HEK293 (cell line): ENCODE data around the gene RGS19.

Experiments used
- MYNN ChIP-seq: fragments of 450-650 bp; formaldehyde crosslinking; IDR thresholded peaks from 2 replicates; pipeline ENCODE4 v1.5.1; 2016; ENCODE audit warnings: missing biosample characterization, missing genetic modification characterization, borderline replicate concordance
- PRDM1 ChIP-seq: fragments of 450-650 bp; formaldehyde crosslinking; IDR thresholded peaks from 2 replicates; pipeline ENCODE4; 2016; ENCODE audit warnings: missing biosample characterization, missing genetic modification characterization
- YY1 ChIP-seq: fragments of 450-650 bp; formaldehyde crosslinking; IDR thresholded peaks from 2 replicates; pipeline ENCODE4 v1.5.1; 2018; ENCODE audit warnings: missing biosample characterization, missing genetic modification characterization
- ZNF114 ChIP-seq: fragments of 450-650 bp; formaldehyde crosslinking; IDR thresholded peaks from 2 replicates; pipeline ENCODE4 v1.5.0; 2017; ENCODE audit warnings: missing biosample characterization, missing genetic modification characterization
- ZNF24 ChIP-seq: fragments of 450-650 bp; formaldehyde crosslinking; IDR thresholded peaks from 2 replicates; pipeline ENCODE4 v1.5.1; 2016; ENCODE audit warnings: missing biosample characterization, missing genetic modification characterization
- TF ChIP-seq, protein P1 (sequence below): fragments of 450-650 bp; formaldehyde crosslinking; IDR thresholded peaks from 2 replicates; pipeline ENCODE4 v1.5.1; 2017; ENCODE audit warnings: missing biosample characterization, missing genetic modification characterization
- TF ChIP-seq, protein P2 (sequence below): fragments of 450-650 bp; formaldehyde crosslinking; IDR thresholded peaks from 2 replicates; pipeline ENCODE4 v1.5.1; 2016; ENCODE audit warnings: missing biosample characterization, missing genetic modification characterization

DNA sequence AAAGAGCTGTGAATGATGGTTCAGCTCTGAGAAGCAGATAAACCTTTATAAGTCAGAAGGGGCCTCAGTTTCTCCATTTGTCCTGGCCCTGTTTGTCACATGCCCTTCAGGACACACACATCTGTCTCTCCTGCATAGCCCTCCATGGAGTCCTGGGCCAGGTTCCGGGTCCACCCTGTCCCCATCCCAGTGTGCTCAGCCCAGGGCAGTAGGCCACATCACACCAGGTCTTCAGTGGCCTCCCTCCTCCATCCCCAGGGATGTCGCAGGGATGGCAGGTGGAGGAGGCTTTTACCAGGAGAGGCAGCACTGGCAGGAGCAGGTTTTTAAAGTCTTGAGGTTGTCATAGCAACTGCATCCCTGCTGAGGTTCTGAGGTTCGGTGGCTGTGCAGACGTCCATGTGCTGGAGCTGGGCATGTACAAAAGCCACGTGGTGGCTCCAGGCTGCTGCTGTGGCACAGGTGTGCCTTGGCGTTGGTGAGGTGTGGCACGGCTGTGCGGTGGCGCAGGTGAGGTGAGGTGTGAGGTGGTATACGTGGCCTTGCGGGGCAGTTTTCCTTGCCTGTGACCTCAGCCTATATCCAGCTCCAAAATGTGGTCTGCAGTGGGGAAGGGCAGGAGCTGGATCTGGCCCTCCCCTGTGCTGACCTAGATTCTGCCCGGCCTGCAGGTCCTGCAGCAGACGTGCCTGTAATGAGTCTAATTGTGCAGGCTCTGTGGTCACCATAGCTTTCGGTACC, 36.0 kb upstream of the RGS19 start:
- TF ChIP-seq ZNF114, result no peak
- no peak for TF ChIP-seq PRDM1 (tag by site-specific recombination)
- TF ChIP-seq, protein P1, sequence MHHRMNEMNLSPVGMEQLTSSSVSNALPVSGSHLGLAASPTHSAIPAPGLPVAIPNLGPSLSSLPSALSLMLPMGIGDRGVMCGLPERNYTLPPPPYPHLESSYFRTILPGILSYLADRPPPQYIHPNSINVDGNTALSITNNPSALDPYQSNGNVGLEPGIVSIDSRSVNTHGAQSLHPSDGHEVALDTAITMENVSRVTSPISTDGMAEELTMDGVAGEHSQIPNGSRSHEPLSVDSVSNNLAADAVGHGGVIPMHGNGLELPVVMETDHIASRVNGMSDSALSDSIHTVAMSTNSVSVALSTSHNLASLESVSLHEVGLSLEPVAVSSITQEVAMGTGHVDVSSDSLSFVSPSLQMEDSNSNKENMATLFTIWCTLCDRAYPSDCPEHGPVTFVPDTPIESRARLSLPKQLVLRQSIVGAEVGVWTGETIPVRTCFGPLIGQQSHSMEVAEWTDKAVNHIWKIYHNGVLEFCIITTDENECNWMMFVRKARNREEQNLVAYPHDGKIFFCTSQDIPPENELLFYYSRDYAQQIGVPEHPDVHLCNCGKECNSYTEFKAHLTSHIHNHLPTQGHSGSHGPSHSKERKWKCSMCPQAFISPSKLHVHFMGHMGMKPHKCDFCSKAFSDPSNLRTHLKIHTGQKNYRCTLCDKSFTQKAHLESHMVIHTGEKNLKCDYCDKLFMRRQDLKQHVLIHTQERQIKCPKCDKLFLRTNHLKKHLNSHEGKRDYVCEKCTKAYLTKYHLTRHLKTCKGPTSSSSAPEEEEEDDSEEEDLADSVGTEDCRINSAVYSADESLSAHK (tag by site-specific recombination), result no peak
- TF ChIP-seq, protein P2, sequence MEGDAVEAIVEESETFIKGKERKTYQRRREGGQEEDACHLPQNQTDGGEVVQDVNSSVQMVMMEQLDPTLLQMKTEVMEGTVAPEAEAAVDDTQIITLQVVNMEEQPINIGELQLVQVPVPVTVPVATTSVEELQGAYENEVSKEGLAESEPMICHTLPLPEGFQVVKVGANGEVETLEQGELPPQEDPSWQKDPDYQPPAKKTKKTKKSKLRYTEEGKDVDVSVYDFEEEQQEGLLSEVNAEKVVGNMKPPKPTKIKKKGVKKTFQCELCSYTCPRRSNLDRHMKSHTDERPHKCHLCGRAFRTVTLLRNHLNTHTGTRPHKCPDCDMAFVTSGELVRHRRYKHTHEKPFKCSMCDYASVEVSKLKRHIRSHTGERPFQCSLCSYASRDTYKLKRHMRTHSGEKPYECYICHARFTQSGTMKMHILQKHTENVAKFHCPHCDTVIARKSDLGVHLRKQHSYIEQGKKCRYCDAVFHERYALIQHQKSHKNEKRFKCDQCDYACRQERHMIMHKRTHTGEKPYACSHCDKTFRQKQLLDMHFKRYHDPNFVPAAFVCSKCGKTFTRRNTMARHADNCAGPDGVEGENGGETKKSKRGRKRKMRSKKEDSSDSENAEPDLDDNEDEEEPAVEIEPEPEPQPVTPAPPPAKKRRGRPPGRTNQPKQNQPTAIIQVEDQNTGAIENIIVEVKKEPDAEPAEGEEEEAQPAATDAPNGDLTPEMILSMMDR (tag by site-specific recombination), result no peak
- no peak for TF ChIP-seq YY1 (tag by site-specific recombination)
- no peak for TF ChIP-seq MYNN
- no peak for TF ChIP-seq ZNF24 (tag by site-specific recombination)
